ENCODE data around the gene DISC1.

- TF ChIP-seq CTCF (IDR thresholded peaks at IDR 0.05; ENCODE audit: insufficient read depth, low read length, poor library complexity, severe bottlenecking) = no peak
- no peak for TF ChIP-seq EZH2phosphoT487 (conservative IDR thresholded peaks at IDR 0.05; ENCODE audit: low read length)
Observed at GRCh38 chr1:232029315-232029714, 402.7 kb downstream of the DISC1 start.
